IPS DF 4.7 (cell line): ENCODE results near the gene LYZL4.

Source experiments
- DNase-seq: peaks from one replicate; pipeline ENCODE4 v3.0.0-alpha.2; 2013; ENCODE audit warnings: low spot score; ENCODE audit errors: extremely low read depth

LYZL4 gene

DNA sequence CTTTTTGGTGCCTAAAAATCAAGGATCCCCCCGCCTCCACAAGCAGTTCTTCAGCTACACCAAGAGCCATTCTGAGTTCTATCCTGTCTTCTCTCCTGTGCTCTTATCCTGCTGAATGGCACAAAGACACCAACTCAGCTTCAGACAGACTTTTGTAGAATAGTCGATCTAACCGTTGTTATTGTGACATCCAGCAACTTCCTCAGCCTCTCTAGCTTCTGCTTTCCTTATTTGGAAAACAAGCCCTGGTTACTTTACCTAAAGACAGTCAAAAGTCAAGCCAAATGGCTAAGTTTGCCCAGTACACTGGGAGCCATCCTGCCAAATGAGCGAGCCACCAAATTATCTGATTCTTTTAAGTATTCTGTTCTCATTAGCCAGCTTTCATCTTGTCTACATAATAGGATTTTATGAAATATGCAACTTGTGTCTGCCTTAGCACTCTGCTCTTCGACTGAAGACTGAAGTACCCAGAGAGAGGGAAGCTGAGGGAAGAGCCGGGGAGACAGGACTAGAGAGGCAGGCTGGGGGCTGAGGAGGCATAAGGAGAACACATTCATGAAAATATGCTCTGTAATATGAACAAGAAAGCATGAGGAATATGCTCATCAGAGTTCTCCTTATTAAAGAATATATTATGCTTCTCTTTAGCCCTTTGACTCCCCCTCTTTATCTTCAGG is 35.1 kb downstream of the LYZL4 start:
- no peak for DNase-seq

- DNase-seq: no peak
Observed at GRCh38 chr3:42371776-42372175, 38.6 kb downstream of the LYZL4 start.

DNA sequence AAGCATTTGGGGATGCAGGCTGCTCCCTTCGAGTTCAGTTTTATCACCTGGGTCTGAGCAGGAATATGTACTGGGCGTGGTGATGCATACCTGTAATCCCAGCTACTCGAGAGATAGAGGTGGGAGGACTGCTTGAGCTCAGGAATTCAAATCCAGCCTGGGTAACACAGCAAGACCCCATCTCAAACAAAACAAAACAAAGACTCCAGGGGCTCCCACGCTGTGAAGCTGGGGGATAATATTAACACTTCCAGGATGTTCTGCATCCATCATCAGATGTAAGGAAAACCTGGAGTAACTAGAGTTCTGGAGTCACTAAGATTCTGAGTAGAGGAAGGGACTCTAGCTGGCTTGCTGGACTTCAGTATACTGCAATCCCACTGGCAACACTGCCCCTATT is 40.6 kb downstream of the LYZL4 start:
- no peak for DNase-seq

DNA sequence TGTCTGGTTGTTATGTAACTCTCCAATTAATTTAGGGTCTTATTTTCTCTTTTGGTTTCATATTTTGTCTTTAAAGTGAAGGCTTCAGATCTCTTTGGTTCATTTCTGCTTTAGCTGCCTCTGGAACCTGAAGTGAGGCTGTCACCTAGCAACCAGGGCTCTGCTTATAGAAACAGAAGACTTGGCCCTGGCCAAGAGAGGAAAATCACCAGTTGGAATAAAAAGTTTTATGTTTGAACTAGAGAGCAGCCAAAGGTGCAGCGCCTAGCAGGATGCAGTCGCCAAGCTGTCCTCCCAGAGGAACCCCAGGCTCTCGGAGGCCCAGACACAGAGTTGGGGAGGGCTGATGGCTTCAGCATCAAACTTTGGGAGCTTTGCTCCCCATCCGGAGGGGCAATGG is 41.1 kb downstream of the LYZL4 start:
- no peak for DNase-seq

DNA sequence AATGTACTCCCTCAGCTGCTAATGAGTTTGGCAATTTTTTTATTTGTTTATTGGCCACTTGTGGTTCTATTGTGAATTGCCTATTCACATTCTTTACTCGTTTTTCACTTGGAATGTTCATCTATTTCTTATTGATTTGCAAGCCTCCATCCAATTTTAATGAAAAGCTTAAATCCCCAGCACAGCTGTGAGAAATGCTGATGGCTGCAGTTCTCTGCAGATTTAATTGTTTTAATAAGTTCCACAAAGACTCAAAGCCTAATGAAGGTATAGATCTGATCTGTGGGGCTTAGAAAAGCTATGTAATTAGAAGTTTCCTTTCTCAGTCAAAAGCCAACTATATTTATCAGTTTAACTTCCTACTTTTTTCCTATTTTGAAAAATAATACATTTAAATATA is 41.5 kb downstream of the LYZL4 start:
- no peak for DNase-seq

DNA sequence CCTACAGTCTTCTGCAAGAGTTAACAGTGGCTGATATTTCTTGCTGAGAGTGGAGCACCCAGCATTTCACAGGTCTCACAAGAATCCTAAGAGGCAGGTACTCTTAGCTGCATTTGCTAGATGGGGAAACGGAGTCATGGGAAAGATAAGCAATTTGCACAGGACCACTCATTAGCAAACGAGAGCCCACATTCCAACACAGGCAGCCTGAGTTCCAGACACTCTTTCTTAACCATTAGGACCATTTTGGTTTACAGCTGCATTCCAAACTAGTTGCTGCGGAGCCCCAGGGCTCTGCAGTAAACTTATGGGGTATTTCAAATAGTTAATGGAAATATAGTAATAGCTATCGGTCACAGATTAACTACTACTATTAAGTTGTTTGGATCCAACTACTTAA is 42.5 kb downstream of the LYZL4 start:
- DNase-seq: no peak

DNA sequence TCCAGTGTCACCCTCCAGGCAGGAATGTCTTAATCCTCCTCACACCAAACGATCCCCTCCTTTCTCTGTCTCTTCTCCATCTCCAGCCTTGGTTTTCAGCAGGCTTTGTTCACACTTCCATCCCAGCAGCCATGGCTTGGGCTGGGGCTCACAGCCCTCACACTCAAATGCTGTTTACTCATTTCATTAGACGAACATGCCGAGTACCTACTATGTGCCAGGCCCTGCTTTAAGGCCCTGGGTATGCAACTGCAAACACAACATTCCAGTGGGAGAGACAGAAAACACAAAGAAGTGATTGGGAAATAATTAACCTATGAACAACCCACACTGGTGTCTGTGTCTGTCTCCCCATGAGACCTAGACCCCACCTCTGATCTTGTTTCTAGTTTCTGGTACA is 43.9 kb downstream of the LYZL4 start:
- no peak for DNase-seq

DNA sequence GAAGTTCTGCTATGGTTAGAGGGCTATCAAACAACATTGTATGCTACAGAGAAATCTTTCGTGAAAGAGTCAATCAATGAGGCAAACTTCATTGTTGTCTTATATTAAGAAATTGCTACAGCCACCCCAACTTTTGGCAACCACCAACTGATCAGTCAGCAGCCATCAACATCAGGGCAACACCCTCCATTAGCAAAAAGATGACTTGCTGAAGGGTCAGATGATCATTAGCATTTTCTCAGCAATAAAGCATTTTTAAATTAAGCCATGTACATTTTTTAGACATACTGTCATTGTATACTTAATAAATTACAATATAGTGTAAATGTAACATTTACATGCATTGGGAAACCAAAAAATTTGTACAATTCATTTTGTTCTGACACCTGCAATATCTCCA is 53.1 kb downstream of the LYZL4 start:
- DNase-seq: no peak

DNA sequence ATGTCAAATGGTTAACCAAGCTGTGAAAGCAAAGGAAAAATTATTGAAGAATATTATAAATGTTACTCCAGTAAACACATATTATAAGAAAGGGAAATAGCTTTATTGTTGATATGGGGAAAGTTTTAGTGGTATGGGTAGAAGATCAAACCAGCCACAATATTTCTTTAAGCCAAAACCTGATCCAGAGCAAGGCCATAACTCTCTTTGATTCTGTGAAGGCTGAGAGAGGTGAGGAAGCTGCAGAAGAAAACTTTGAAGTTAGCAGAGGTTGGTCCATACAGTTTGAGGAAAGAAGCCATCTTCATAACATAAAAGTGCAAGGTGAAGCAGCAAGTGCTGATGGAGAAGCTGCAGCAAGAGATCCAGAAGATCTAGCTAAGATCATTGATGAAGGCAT is 54.8 kb downstream of the LYZL4 start:
- DNase-seq: no peak

- DNase-seq: no peak
Observed at GRCh38 chr3:42353631-42354030, 56.8 kb downstream of the LYZL4 start.

DNA sequence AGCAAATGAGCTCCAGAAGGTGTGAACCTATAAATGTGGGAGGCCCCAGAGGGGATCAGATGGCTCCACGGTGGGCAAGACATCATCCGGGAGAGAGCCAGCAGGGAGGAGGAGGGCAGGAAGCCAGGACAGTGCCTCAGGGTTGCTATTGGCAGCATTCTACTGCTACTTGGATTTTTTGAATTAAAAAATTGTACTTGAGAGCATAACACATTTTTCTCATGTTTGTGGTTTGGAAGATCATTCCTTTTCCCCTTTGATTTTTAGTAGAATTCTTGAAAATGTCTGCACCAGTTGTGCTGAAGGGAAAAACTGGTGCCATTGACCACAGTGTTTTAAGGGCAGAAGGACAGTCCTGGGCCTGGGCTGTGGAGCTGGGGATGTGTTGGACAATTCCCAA is 59.2 kb downstream of the LYZL4 start:
- no peak for DNase-seq

DNA sequence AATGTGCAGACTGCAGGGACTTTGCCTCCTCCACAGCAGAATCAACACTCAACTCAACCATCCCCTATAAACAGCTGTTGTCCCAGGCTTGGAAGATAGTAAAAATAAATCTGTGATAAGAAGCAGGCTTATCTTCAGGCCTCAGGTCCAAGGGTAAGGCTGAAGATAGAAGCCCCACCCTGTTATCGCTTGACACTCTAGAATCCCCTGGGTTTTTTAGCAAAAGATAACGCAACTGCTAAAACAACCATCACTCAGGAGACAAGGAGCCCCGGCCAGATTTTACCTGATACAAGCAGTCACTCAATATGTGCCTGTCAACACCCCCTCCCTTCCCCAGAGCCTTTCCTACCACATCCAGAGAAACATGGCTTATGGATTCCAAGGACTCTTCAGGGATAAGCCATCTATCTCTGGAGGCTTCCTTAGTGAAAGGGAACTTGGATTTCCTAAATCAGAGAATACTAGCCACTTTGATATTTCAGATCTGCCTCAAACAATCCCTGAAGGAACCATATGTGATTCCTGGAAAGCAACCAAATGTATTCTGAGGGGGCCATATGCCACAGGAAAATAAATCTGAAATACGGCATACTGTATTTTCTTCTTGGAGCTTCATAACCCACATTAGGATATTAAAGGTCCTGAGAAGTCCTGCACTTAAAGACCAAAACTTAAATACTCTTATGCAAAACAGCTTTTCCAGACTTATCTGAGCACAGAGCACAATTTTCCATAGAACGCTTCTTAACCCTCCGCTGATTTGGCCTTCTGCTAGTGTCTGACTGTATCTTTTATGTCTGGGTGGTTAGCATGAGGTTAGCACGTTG is 60.4 kb downstream of the LYZL4 start:
- no peak for DNase-seq

DNA sequence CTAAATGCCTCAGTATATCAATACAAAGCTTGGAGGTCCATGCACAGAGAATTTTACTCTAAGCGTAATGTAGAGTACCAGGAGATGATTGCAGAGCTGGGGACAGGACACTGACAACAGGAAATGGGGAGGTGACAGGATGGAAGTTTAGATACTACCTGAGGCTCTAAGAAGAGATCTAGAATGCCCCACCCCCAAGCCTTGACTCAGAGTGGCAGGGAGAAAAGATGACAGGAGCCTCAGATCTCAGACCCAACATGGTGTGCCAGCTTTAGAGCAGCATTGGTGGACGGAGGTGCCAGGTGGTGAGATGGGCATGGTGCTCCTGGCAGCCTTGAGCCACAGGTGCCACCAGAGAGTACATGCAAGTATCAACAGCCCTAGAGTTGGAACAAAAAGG is 62.5 kb downstream of the LYZL4 start:
- no peak for DNase-seq
